Prostate gland (tissue), 2 donors: Measurements from ENCODE around the gene ZFAND3. TPM values are rescaled to one million over a fixed set of nuclear protein-coding genes. Genes with fewer than 3 reads are reported as not detected.

Experiments
- DNase-seq: peaks from one replicate; pipeline ENCODE4 v3.0.0-alpha.2; 2019; ENCODE audit warnings: low spot score
- H3K27ac ChIP-seq, 2 donors: fragments of 200-600 bp; sonication (generic); 2 replicates each; pipeline ENCODE4 v1.5.1; 2017 to 2019
- H3K27me3 ChIP-seq: fragments of 200-600 bp; sonication (generic); replicated peaks from 2 replicates; pipeline ENCODE4 v1.5.1; 2019; ENCODE audit not compliant: insufficient read depth
- H3K36me3 ChIP-seq, 2 donors: fragments of 200-600 bp; sonication (generic); 1 replicate in 1 of 2; 2 replicates in 1 of 2; pipeline versions ENCODE4 v1.5.1 to v1.8.1; 2017 to 2019
- H3K4me1 ChIP-seq: fragments of 200-600 bp; sonication (generic); replicated peaks from 2 replicates; pipeline ENCODE4 v1.5.1; 2019
- H3K4me3 ChIP-seq, 2 donors: fragments of 200-600 bp; sonication (generic); 2 replicates each; pipeline ENCODE4 v1.5.1; 2017 to 2019
- H3K9me3 ChIP-seq: fragments of 200-600 bp; sonication (generic); 2 replicates; pipeline ENCODE4 v1.5.1; 2017
- CTCF ChIP-seq, 4 experiments: fragments of 200-600 bp in 2 of 4; fragments of 450-650 bp in 2 of 4; sonication (generic) in 2 of 4; IDR thresholded peaks; 1 replicate in 3 of 4; 2 replicates in 1 of 4; pipeline ENCODE4 v1.5.1; 2016 to 2019; ENCODE audit warnings: antibody characterized with exemption in 4 of 4, mild to moderate bottlenecking in 2 of 4, moderate library complexity in 2 of 4
- POLR2A ChIP-seq: fragments of 450-650 bp; IDR thresholded peaks from one replicate; pipeline ENCODE4 v1.6.1; 2016; ENCODE audit warnings: antibody characterized with exemption, mild to moderate bottlenecking
- POLR2AphosphoS5 ChIP-seq: sonication (generic); formaldehyde crosslinking; IDR thresholded peaks from one replicate; pipeline ENCODE4 v1.6.1; 2017; ENCODE audit warnings: antibody characterized with exemption
- WGBS: methylation state at CpG from one replicate; pipeline ENCODE4 v1.1.5; 2018; 5-methylcytosine and 5-hydroxymethylcytosine counted together
- intact Hi-C: fragments of 100-400 bp; cut with DNase I; formaldehyde crosslinking; loops from one replicate; pipeline ENCODE4 v1.14.2; 2022
- total RNA-seq, 2 donors: library from RNA; depleted of rRNA; stranded (reverse); fragments of >200 nt; gene quantifications; one replicate each; pipeline ENCODE4 v1.1.0, GENCODE V29; 2016

Gene ZFAND3
- total RNA-seq, 2 donors from 2014 or later, result 43.5 to 89.1 TPM

GRCh38 chr6:38179794-38180430 lies 360.4 kb downstream of the ZFAND3 start:
- 90% methylated on average over 12 of the region's 12 CpGs for WGBS
- Histone ChIP-seq H3K9me3 (no peaks in the 10 kb centered on the region), H3K4me3 (no peak overlapping the region), H3K27ac (no peak overlapping the region), H3K36me3 (no peaks in the 10 kb centered on the region), H3K27me3 (no peaks in the 10 kb centered on the region), H3K4me1 (no peaks in the 10 kb centered on the region)
- no peak for DNase-seq
- intact Hi-C loops, result no loop called here
- TF ChIP-seq CTCF (IDR thresholded peaks at IDR 0.05), result no peak
- TF ChIP-seq POLR2AphosphoS5, result no peak
- no peak for TF ChIP-seq POLR2A

GRCh38 chr6:38180586-38180985 lies 361.1 kb downstream of the ZFAND3 start:
- WGBS, result 86% methylated on average over 12 of the region's 12 CpGs
- DNase-seq, result no peak

GRCh38 chr6:38182426-38182825 lies 362.9 kb downstream of the ZFAND3 start:
- Histone ChIP-seq H3K27me3 (no peaks in the 10 kb centered on the region), H3K9me3 (no peaks in the 10 kb centered on the region), H3K36me3 (no peaks in the 10 kb centered on the region), H3K27ac (no peak overlapping the region), H3K4me3 (no peak overlapping the region), H3K4me1 (no peaks in the 10 kb centered on the region)
- 98% methylated on average over 6 of the region's 6 CpGs for WGBS
- intact Hi-C loops, result no loop called here
- no peak for DNase-seq
- TF ChIP-seq POLR2AphosphoS5 (no peak), POLR2A (no peak), CTCF (IDR thresholded peaks at IDR 0.05) (no peak)

More at GRCh38 chr6:38180586-38180985, 361.1 kb downstream of the ZFAND3 start:
- intact Hi-C loops, result no loop called here
- TF ChIP-seq POLR2AphosphoS5, result no peak
- no peak for TF ChIP-seq POLR2A
- H3K4me1 ChIP-seq, result no peaks in the 10 kb centered on the region
- no peaks in the 10 kb centered on the region for H3K36me3 ChIP-seq
- H3K4me3 ChIP-seq, result no peak overlapping the region
- H3K9me3 ChIP-seq, result no peaks in the 10 kb centered on the region
- H3K27me3 ChIP-seq, result no peaks in the 10 kb centered on the region
- no peak overlapping the region for H3K27ac ChIP-seq

- Histone ChIP-seq H3K27ac (no peak overlapping the region), H3K9me3 (no peaks in the 10 kb centered on the region), H3K4me3 (no peak overlapping the region), H3K4me1 (no peaks in the 10 kb centered on the region), H3K27me3 (no peaks in the 10 kb centered on the region), H3K36me3 (no peaks in the 10 kb centered on the region)
- intact Hi-C loops, result no loop called here
- DNase-seq, result no peak
- 92% methylated on average over 13 of the region's 13 CpGs for WGBS
- no peak for TF ChIP-seq POLR2AphosphoS5
- no peak for TF ChIP-seq CTCF (IDR thresholded peaks at IDR 0.05)
- no peak for TF ChIP-seq POLR2A
These were observed 364.5 kb downstream of the ZFAND3 start for GRCh38 chr6:38183856-38184584.

GRCh38 chr6:38184585-38185080 lies 365.1 kb downstream of the ZFAND3 start:
- no peak for DNase-seq
- no peaks in the 10 kb centered on the region for H3K9me3 ChIP-seq
- TF ChIP-seq POLR2A, result no peak
- no peak for TF ChIP-seq CTCF (IDR thresholded peaks at IDR 0.05)
- no peak for TF ChIP-seq POLR2AphosphoS5
- intact Hi-C loops, result no loop called here
- no peak overlapping the region for H3K4me3 ChIP-seq
- H3K27ac ChIP-seq, result no peak overlapping the region
- H3K27me3 ChIP-seq, result no peaks in the 10 kb centered on the region
- WGBS, result 86% methylated on average over 11 of the region's 11 CpGs
- H3K36me3 ChIP-seq, result no peaks in the 10 kb centered on the region
- no peaks in the 10 kb centered on the region for H3K4me1 ChIP-seq
